ENCODE measurements around the gene TMEM139. TPM values are rescaled to one million over a fixed set of nuclear protein-coding genes. Genes with fewer than 3 reads are reported as not detected.

The TMEM139 gene
- total RNA-seq, 1 experiment from 2014 or later, result 48.4 TPM

GRCh38 chr7:143252006-143252405 lies 32.8 kb upstream of the TMEM139 start:
- H3K36me3 Mint-ChIP-seq (ENCODE audit: insufficient read depth, unreplicated experiment), result no peaks in the 10 kb centered on the region
- CTCF ChIA-PET, result no interaction called here
- peaks cover 44% of the 10 kb centered on the region for H3K4me1 Mint-ChIP-seq (ENCODE audit: low read depth, unreplicated experiment)
- no peak overlapping the region for H3K27ac Mint-ChIP-seq (ENCODE audit: unreplicated experiment)
- no TSS peak for BruUV-seq (replicated peaks)
- no peak for TF ChIP-seq CTCF (IDR thresholded peaks at IDR 0.05; ENCODE audit: unreplicated experiment)
- intact Hi-C loops (cut with micrococcal nuclease; ENCODE audit: unreplicated experiment), result no loop called here
- H3K27me3 Mint-ChIP-seq (ENCODE audit: unreplicated experiment), result no peaks in the 10 kb centered on the region
- H3K9me3 Mint-ChIP-seq (ENCODE audit: low read depth, unreplicated experiment), result peaks cover 6% of the 10 kb centered on the region
- DNase-seq, result no peak
- H3K4me3 Mint-ChIP-seq (ENCODE audit: low read depth, unreplicated experiment), result no peak overlapping the region

GRCh38 chr7:143255564-143255963 lies 29.2 kb upstream of the TMEM139 start:
- BruUV-seq (replicated peaks), result no TSS peak
- Mint-ChIP-seq H3K27ac (ENCODE audit: unreplicated experiment) (no peak overlapping the region), H3K4me3 (ENCODE audit: low read depth, unreplicated experiment) (no peak overlapping the region), H3K36me3 (ENCODE audit: insufficient read depth, unreplicated experiment) (no peaks in the 10 kb centered on the region), H3K27me3 (ENCODE audit: unreplicated experiment) (no peaks in the 10 kb centered on the region), H3K9me3 (ENCODE audit: low read depth, unreplicated experiment) (peaks cover 6% of the 10 kb centered on the region), H3K4me1 (ENCODE audit: low read depth, unreplicated experiment) (peaks cover 29% of the 10 kb centered on the region)
- CTCF ChIA-PET, result interaction anchor here (1.8 kb wide), 1 partner anchor 15 kb away, joined by 5 read pairs; no protein-coding TSS in a partner anchor
- intact Hi-C loops (cut with micrococcal nuclease; ENCODE audit: unreplicated experiment), result no loop called here
- TF ChIP-seq CTCF (IDR thresholded peaks at IDR 0.05; ENCODE audit: unreplicated experiment), result no peak
- DNase-seq, result no peak

GRCh38 chr7:143256325-143256724 lies 28.4 kb upstream of the TMEM139 start:
- no peak for DNase-seq
- Mint-ChIP-seq H3K27ac (ENCODE audit: unreplicated experiment) (no peak overlapping the region), H3K27me3 (ENCODE audit: unreplicated experiment) (no peaks in the 10 kb centered on the region), H3K9me3 (ENCODE audit: low read depth, unreplicated experiment) (peaks cover 6% of the 10 kb centered on the region), H3K36me3 (ENCODE audit: insufficient read depth, unreplicated experiment) (no peaks in the 10 kb centered on the region), H3K4me1 (ENCODE audit: low read depth, unreplicated experiment) (peaks cover 29% of the 10 kb centered on the region), H3K4me3 (ENCODE audit: low read depth, unreplicated experiment) (no peak overlapping the region)
- CTCF ChIA-PET, result interaction anchor here (1.8 kb wide), 1 partner anchor 16 kb away, joined by 5 read pairs; no protein-coding TSS in a partner anchor
- intact Hi-C loops (cut with micrococcal nuclease; ENCODE audit: unreplicated experiment), result no loop called here
- no TSS peak for BruUV-seq (replicated peaks)
- no peak for TF ChIP-seq CTCF (IDR thresholded peaks at IDR 0.05; ENCODE audit: unreplicated experiment)

GRCh38 chr7:143256932-143257331 lies 27.8 kb upstream of the TMEM139 start:
- CTCF ChIA-PET, result no interaction called here
- H3K36me3 Mint-ChIP-seq (ENCODE audit: insufficient read depth, unreplicated experiment), result peaks cover 1% of the 10 kb centered on the region
- H3K27me3 Mint-ChIP-seq (ENCODE audit: unreplicated experiment), result no peaks in the 10 kb centered on the region
- intact Hi-C loops (cut with micrococcal nuclease; ENCODE audit: unreplicated experiment), result no loop called here
- no peak for TF ChIP-seq CTCF (IDR thresholded peaks at IDR 0.05; ENCODE audit: unreplicated experiment)
- H3K27ac Mint-ChIP-seq (ENCODE audit: unreplicated experiment), result no peak overlapping the region
- DNase-seq, result no peak
- H3K9me3 Mint-ChIP-seq (ENCODE audit: low read depth, unreplicated experiment), result peaks cover 9% of the 10 kb centered on the region
- BruUV-seq (replicated peaks), result no TSS peak
- no peak overlapping the region for H3K4me3 Mint-ChIP-seq (ENCODE audit: low read depth, unreplicated experiment)
- peaks cover 29% of the 10 kb centered on the region for H3K4me1 Mint-ChIP-seq (ENCODE audit: low read depth, unreplicated experiment)
